MM.1S (cell line): ENCODE measurements around the gene BMF.

Source experiments
- EZH2 ChIP-seq: fragments of 300-600 bp; sonication (generic); optimal IDR thresholded peaks from 2 replicates; pipeline ENCODE3; 2017; ENCODE audit warnings: low read depth, mild to moderate bottlenecking, antibody characterized with exemption, low read length, mixed read lengths
- EZH2phosphoT487 ChIP-seq: fragments of 300-600 bp; sonication (generic); IDR thresholded peaks from 2 replicates; pipeline ENCODE4 v1.6.1; 2018; ENCODE audit warnings: antibody characterized with exemption, low read length
- TF ChIP-seq, protein P1 (sequence below): fragments of 300-600 bp; sonication (generic); IDR thresholded peaks from 2 replicates; pipeline ENCODE4 v1.5.1; 2016; ENCODE audit warnings: antibody characterized with exemption, low read length, mixed read lengths

DNA sequence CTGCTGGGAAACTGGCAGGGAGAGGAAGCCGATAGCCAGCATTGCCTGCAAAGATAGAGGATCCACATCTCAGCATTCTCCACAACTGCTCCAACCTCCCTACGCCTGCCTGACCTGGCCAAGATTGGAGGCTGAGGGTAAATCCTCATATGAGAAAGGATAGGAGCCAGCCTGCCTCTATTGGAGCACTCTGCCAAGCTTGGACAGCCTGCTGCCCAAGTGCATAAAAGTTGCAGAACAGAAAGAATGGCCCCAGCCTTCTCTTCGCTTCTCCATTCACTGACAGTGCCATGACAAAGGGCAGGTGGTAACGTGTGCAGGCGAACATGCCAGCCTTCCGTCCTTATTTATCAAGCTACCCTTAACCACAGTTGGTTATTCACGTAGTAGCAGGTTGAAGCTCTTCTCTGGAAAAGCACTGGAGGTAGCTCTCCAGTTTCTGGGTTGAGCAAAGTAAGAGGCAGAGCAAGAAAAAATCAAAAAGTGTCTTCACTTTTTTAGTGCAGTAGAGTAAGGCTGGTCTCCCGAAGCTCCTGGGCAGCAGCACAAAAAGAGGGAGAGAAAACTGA lies 4.3 kb downstream of the BMF start:
- TF ChIP-seq, protein P1, sequence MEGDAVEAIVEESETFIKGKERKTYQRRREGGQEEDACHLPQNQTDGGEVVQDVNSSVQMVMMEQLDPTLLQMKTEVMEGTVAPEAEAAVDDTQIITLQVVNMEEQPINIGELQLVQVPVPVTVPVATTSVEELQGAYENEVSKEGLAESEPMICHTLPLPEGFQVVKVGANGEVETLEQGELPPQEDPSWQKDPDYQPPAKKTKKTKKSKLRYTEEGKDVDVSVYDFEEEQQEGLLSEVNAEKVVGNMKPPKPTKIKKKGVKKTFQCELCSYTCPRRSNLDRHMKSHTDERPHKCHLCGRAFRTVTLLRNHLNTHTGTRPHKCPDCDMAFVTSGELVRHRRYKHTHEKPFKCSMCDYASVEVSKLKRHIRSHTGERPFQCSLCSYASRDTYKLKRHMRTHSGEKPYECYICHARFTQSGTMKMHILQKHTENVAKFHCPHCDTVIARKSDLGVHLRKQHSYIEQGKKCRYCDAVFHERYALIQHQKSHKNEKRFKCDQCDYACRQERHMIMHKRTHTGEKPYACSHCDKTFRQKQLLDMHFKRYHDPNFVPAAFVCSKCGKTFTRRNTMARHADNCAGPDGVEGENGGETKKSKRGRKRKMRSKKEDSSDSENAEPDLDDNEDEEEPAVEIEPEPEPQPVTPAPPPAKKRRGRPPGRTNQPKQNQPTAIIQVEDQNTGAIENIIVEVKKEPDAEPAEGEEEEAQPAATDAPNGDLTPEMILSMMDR = no peak
- TF ChIP-seq EZH2phosphoT487 (no peak), EZH2 (no peak)
